PFSK-1 (cell line): Measurements from ENCODE around the gene PALLD.

ENCODE experiments used
- FOXP2 ChIP-seq: optimal IDR thresholded peaks from 2 replicates; pipeline ENCODE3; 2011; ENCODE audit warnings: borderline replicate concordance, control low read depth, inconsistent platforms; ENCODE audit not compliant: insufficient read depth; ENCODE audit errors: extremely low read length, extremely low read depth
- POLR2AphosphoS5 ChIP-seq: IDR thresholded peaks from 2 replicates; pipeline ENCODE4 v1.6.1; 2012; ENCODE audit warnings: low read depth, mild to moderate bottlenecking, control low read depth, low read length, moderate library complexity
- REST ChIP-seq, 2 experiments: IDR thresholded peaks; 2 replicates each; pipeline versions ENCODE4 v1.6.1 to v1.8.0; 2011 to 2012; ENCODE audit warnings: low read depth in 2 of 2, low read length in 2 of 2, control low read depth in 1 of 2, inconsistent platforms in 1 of 2, mild to moderate bottlenecking in 1 of 2, moderate library complexity in 1 of 2; ENCODE audit not compliant: insufficient read depth in 1 of 2
- SIN3A ChIP-seq: IDR thresholded peaks from 2 replicates; pipeline ENCODE4 v1.6.1; 2012; ENCODE audit warnings: mild to moderate bottlenecking, low read length, moderate library complexity, borderline replicate concordance; ENCODE audit not compliant: insufficient read depth
- TAF1 ChIP-seq: IDR thresholded peaks from 2 replicates; pipeline ENCODE4 v1.6.1; 2012; ENCODE audit warnings: low read length, control low read depth, borderline replicate concordance; ENCODE audit not compliant: insufficient read depth

PALLD gene

GRCh38 chr4:168880072-168880675 lies 383.3 kb downstream of the PALLD start:
- TF ChIP-seq SIN3A = no peak

- TF ChIP-seq SIN3A (no peak), TAF1 (no peak), REST (IDR thresholded peaks at IDR 0.05; ENCODE audit: insufficient read depth in 1 of 2, low read depth in 2 of 2, low read length in 2 of 2) (no peak), FOXP2 (no peak), POLR2AphosphoS5 (no peak)
Measured at GRCh38 chr4:168880811-168881595, 384.2 kb downstream of the PALLD start.

- TF ChIP-seq TAF1 (no peak), SIN3A (no peak), POLR2AphosphoS5 (no peak), REST (IDR thresholded peaks at IDR 0.05; ENCODE audit: insufficient read depth in 1 of 2, low read depth in 2 of 2, low read length in 2 of 2) (no peak), FOXP2 (no peak)
Measured at GRCh38 chr4:168881781-168882420, 385.0 kb downstream of the PALLD start.

- TF ChIP-seq FOXP2 = no peak
- TF ChIP-seq SIN3A = no peak
- no peak for TF ChIP-seq TAF1
- TF ChIP-seq REST (IDR thresholded peaks at IDR 0.05; ENCODE audit: insufficient read depth in 1 of 2, low read depth in 2 of 2, low read length in 2 of 2) = no peak
- no peak for TF ChIP-seq POLR2AphosphoS5
Measured at GRCh38 chr4:168882650-168883233, 385.9 kb downstream of the PALLD start.

- TF ChIP-seq TAF1 = no peak
- no peak for TF ChIP-seq POLR2AphosphoS5
- no peak for TF ChIP-seq SIN3A
- TF ChIP-seq REST (IDR thresholded peaks at IDR 0.05; ENCODE audit: insufficient read depth in 1 of 2, low read depth in 2 of 2, low read length in 2 of 2) = no peak
- TF ChIP-seq FOXP2 = no peak
Measured at GRCh38 chr4:168883513-168883912, 386.7 kb downstream of the PALLD start.
